ENCODE measurements around the gene SEL1L2.

The SEL1L2 gene

GRCh38 chr20:13928901-13929300 lies 61.5 kb downstream of the SEL1L2 start:
- no peak for DNase-seq (ENCODE audit: low read depth)

GRCh38 chr20:13927171-13927570 lies 63.2 kb downstream of the SEL1L2 start:
- no peak for DNase-seq (ENCODE audit: low read depth)

- DNase-seq (ENCODE audit: low read depth): no peak
Observed at GRCh38 chr20:13922241-13922640, 68.2 kb downstream of the SEL1L2 start.

- DNase-seq (ENCODE audit: low read depth): no peak
Observed at GRCh38 chr20:13915284-13915683, 75.1 kb downstream of the SEL1L2 start.

- no peak for DNase-seq (ENCODE audit: low read depth)
Observed at GRCh38 chr20:13913572-13913971, 76.8 kb downstream of the SEL1L2 start.

- DNase-seq (ENCODE audit: low read depth): no peak
Observed at GRCh38 chr20:13913131-13913530, 77.3 kb downstream of the SEL1L2 start.

GRCh38 chr20:13910492-13910891 lies 79.9 kb downstream of the SEL1L2 start:
- DNase-seq (ENCODE audit: low read depth): no peak

- DNase-seq (ENCODE audit: low read depth): no peak
Observed at GRCh38 chr20:13909067-13909466, 81.3 kb downstream of the SEL1L2 start.

- no peak for DNase-seq (ENCODE audit: low read depth)
Observed at GRCh38 chr20:13904766-13905165, 85.6 kb downstream of the SEL1L2 start.

- DNase-seq (ENCODE audit: low read depth): no peak
Observed at GRCh38 chr20:13900496-13900895, 89.9 kb downstream of the SEL1L2 start.

GRCh38 chr20:13898012-13898612 lies 92.3 kb downstream of the SEL1L2 start:
- no peak for DNase-seq (ENCODE audit: low read depth)

GRCh38 chr20:13891575-13891974 lies 98.8 kb downstream of the SEL1L2 start:
- no peak for DNase-seq (ENCODE audit: low read depth)

GRCh38 chr20:13884803-13885202 lies 105.6 kb downstream of the SEL1L2 start:
- DNase-seq (ENCODE audit: low read depth): no peak

GRCh38 chr20:13883425-13883824 lies 107.0 kb downstream of the SEL1L2 start:
- DNase-seq (ENCODE audit: low read depth): no peak

- DNase-seq (ENCODE audit: low read depth): no peak
Observed at GRCh38 chr20:13878566-13878965, 111.8 kb downstream of the SEL1L2 start.

- no peak for DNase-seq (ENCODE audit: low read depth)
Observed at GRCh38 chr20:13877793-13878192, 112.6 kb downstream of the SEL1L2 start.

- no peak for DNase-seq (ENCODE audit: low read depth)
Observed at GRCh38 chr20:13875265-13875811, 115.1 kb downstream of the SEL1L2 start.

- no peak for DNase-seq (ENCODE audit: low read depth)
Observed at GRCh38 chr20:13874394-13875157, 115.8 kb downstream of the SEL1L2 start.

- no peak for DNase-seq (ENCODE audit: low read depth)
Observed at GRCh38 chr20:13873831-13874230, 116.6 kb downstream of the SEL1L2 start.

- DNase-seq (ENCODE audit: low read depth): no peak
Observed at GRCh38 chr20:13870170-13870748, 120.2 kb downstream of the SEL1L2 start.

GRCh38 chr20:13868331-13868730 lies 122.1 kb downstream of the SEL1L2 start:
- DNase-seq (ENCODE audit: low read depth): no peak

- DNase-seq (ENCODE audit: low read depth): no peak
Observed at GRCh38 chr20:13865791-13866351, 124.5 kb downstream of the SEL1L2 start.

- DNase-seq (ENCODE audit: low read depth): no peak
Observed at GRCh38 chr20:13865156-13865555, 125.3 kb downstream of the SEL1L2 start.
